Vagina (tissue), 2 donors: Measurements from ENCODE around the gene PCGF2.

Experiments
- POLR2A ChIP-seq, 2 donors: fragments of 450-650 bp; IDR thresholded peaks; one replicate each; pipeline ENCODE4 v1.6.1; 2017; ENCODE audit warnings: antibody characterized with exemption in 2 of 2, mild to moderate bottlenecking in 2 of 2, moderate library complexity in 2 of 2
- POLR2AphosphoS5 ChIP-seq, 2 donors: sonication (generic); formaldehyde crosslinking; IDR thresholded peaks; one replicate each; pipeline ENCODE4 v1.9.0; 2017; ENCODE audit warnings: antibody characterized with exemption in 2 of 2, mild to moderate bottlenecking in 2 of 2, low read depth in 1 of 2; ENCODE audit not compliant: insufficient read depth in 1 of 2
- TF ChIP-seq, protein P1 (sequence below), 3 experiments: fragments of 450-650 bp in 2 of 3; fragments of 200-600 bp in 1 of 3; sonication (generic) in 1 of 3; IDR thresholded peaks; one replicate each; pipeline ENCODE4 v1.5.1; 2017 to 2019; ENCODE audit warnings: antibody characterized with exemption in 3 of 3, mild to moderate bottlenecking in 2 of 3, moderate library complexity in 2 of 3

DNA sequence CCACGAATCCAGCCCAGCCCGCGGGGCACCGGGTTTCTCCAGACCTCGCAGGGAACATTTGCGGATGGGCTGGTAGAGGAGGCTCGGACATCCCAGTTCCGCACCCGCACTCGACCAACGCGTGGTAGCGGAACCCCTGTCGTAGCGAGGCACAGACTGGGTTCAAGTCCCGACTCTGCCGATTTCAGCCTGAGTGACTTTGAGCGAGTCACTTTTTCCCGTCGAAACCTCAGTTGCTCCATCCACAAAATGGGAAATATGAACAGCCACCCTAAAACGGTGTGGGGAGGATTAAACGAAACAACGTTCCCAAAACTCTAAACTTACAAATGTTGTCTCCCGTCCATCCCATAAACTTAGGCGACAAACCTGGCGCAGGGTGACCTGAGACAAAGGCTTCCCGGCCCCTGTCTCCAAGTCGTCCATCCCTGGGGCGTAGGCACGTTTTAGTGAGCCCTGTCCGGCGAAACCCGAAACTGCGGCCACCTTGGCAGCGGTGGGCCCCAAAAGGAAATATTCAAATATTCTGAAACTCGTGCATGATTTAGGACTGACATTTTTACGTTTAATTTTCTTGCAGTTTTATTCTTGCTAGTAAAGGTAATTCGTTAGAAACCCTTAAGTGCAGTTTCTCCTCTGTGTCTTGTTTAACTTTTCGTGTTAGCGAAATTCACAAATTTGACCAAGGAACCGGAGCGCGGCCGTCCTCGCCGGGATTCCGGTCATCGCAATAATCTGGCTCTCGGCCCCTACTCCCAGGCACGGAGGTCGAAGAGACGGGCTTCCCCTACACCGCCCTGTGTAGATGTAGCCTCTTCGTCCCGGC is 45.0 kb downstream of the PCGF2 start:
- TF ChIP-seq POLR2A (IDR thresholded peaks at IDR 0.05), result no peak
- TF ChIP-seq, protein P1, sequence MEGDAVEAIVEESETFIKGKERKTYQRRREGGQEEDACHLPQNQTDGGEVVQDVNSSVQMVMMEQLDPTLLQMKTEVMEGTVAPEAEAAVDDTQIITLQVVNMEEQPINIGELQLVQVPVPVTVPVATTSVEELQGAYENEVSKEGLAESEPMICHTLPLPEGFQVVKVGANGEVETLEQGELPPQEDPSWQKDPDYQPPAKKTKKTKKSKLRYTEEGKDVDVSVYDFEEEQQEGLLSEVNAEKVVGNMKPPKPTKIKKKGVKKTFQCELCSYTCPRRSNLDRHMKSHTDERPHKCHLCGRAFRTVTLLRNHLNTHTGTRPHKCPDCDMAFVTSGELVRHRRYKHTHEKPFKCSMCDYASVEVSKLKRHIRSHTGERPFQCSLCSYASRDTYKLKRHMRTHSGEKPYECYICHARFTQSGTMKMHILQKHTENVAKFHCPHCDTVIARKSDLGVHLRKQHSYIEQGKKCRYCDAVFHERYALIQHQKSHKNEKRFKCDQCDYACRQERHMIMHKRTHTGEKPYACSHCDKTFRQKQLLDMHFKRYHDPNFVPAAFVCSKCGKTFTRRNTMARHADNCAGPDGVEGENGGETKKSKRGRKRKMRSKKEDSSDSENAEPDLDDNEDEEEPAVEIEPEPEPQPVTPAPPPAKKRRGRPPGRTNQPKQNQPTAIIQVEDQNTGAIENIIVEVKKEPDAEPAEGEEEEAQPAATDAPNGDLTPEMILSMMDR (IDR thresholded peaks at IDR 0.05), result no peak
- TF ChIP-seq POLR2AphosphoS5 (IDR thresholded peaks at IDR 0.05; ENCODE audit: insufficient read depth in 1 of 2, low read depth in 1 of 2), result no peak
